SK-N-SH (cell line): ENCODE results near the gene BIN2.

Experiments
- POLR2AphosphoS5 ChIP-seq: IDR thresholded peaks from 2 replicates; pipeline ENCODE4 v1.6.1; 2012; ENCODE audit warnings: low read depth, low read length
- TAF1 ChIP-seq: IDR thresholded peaks from 2 replicates; pipeline ENCODE4 v1.6.1; 2012; ENCODE audit warnings: low read depth, mild to moderate bottlenecking, low read length, moderate library complexity, borderline replicate concordance
- TF ChIP-seq, protein P1 (sequence below): IDR thresholded peaks from 2 replicates; pipeline ENCODE4 v1.4.0; 2012; ENCODE audit warnings: low read depth, borderline replicate concordance
- TF ChIP-seq, protein P2 (sequence below): fragments of 200-600 bp; sonication (generic); IDR thresholded peaks from 2 replicates; pipeline ENCODE4 v1.6.1; 2017; ENCODE audit warnings: antibody characterized with exemption, mild to moderate bottlenecking, moderate library complexity
- TF ChIP-seq, protein P3 (sequence below): IDR thresholded peaks from 2 replicates; pipeline ENCODE4 v1.6.1; 2012; ENCODE audit warnings: mild to moderate bottlenecking, low read depth, low read length, moderate library complexity

DNA sequence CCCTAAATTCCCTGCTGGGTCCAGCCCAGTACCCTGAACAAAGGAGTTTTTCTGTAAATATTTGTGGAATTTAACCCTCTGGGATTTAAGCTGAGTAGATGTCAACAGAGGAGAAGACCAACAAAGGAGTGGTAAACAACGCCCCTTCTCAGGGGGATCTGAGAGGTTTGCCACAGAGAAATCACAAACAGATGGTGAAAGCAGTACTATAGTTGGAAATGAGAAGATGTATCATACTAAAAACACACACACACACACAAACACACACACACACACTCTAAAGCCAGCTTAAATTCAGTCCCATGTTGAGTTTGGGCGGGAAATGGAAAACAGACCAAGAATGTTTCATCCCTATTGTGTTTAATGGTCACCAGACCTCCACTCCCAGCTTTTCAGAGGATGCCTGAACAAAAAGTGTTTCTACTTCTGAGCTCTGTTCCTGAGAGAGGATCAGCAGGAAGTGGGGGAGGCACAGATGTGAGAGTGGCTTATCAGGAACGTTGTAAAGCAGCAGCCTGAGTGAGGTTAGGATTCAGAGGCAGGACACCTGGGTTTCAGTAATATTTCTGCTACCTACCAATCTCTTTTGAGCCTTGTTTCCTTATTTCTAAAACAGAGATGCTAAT, 3.2 kb downstream of the BIN2 start:
- TF ChIP-seq, protein P1, sequence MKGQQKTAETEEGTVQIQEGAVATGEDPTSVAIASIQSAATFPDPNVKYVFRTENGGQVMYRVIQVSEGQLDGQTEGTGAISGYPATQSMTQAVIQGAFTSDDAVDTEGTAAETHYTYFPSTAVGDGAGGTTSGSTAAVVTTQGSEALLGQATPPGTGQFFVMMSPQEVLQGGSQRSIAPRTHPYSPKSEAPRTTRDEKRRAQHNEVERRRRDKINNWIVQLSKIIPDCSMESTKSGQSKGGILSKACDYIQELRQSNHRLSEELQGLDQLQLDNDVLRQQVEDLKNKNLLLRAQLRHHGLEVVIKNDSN, result no peak
- TF ChIP-seq, protein P2, sequence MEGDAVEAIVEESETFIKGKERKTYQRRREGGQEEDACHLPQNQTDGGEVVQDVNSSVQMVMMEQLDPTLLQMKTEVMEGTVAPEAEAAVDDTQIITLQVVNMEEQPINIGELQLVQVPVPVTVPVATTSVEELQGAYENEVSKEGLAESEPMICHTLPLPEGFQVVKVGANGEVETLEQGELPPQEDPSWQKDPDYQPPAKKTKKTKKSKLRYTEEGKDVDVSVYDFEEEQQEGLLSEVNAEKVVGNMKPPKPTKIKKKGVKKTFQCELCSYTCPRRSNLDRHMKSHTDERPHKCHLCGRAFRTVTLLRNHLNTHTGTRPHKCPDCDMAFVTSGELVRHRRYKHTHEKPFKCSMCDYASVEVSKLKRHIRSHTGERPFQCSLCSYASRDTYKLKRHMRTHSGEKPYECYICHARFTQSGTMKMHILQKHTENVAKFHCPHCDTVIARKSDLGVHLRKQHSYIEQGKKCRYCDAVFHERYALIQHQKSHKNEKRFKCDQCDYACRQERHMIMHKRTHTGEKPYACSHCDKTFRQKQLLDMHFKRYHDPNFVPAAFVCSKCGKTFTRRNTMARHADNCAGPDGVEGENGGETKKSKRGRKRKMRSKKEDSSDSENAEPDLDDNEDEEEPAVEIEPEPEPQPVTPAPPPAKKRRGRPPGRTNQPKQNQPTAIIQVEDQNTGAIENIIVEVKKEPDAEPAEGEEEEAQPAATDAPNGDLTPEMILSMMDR, result no peak
- TF ChIP-seq, protein P3, sequence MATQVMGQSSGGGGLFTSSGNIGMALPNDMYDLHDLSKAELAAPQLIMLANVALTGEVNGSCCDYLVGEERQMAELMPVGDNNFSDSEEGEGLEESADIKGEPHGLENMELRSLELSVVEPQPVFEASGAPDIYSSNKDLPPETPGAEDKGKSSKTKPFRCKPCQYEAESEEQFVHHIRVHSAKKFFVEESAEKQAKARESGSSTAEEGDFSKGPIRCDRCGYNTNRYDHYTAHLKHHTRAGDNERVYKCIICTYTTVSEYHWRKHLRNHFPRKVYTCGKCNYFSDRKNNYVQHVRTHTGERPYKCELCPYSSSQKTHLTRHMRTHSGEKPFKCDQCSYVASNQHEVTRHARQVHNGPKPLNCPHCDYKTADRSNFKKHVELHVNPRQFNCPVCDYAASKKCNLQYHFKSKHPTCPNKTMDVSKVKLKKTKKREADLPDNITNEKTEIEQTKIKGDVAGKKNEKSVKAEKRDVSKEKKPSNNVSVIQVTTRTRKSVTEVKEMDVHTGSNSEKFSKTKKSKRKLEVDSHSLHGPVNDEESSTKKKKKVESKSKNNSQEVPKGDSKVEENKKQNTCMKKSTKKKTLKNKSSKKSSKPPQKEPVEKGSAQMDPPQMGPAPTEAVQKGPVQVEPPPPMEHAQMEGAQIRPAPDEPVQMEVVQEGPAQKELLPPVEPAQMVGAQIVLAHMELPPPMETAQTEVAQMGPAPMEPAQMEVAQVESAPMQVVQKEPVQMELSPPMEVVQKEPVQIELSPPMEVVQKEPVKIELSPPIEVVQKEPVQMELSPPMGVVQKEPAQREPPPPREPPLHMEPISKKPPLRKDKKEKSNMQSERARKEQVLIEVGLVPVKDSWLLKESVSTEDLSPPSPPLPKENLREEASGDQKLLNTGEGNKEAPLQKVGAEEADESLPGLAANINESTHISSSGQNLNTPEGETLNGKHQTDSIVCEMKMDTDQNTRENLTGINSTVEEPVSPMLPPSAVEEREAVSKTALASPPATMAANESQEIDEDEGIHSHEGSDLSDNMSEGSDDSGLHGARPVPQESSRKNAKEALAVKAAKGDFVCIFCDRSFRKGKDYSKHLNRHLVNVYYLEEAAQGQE, result no peak
- TF ChIP-seq POLR2AphosphoS5, result no peak
- no peak for TF ChIP-seq TAF1
